Prostate gland (tissue), 2 donors: ENCODE results near the gene PARP14.

ENCODE experiments used
- POLR2A ChIP-seq: fragments of 450-650 bp; IDR thresholded peaks from one replicate; pipeline ENCODE4 v1.6.1; 2016; ENCODE audit warnings: antibody characterized with exemption, mild to moderate bottlenecking
- POLR2AphosphoS5 ChIP-seq: sonication (generic); formaldehyde crosslinking; IDR thresholded peaks from one replicate; pipeline ENCODE4 v1.6.1; 2017; ENCODE audit warnings: antibody characterized with exemption
- TF ChIP-seq, protein P1 (sequence below), 4 experiments: fragments of 200-600 bp in 2 of 4; fragments of 450-650 bp in 2 of 4; sonication (generic) in 2 of 4; IDR thresholded peaks; 1 replicate in 3 of 4; 2 replicates in 1 of 4; pipeline ENCODE4 v1.5.1; 2016 to 2019; ENCODE audit warnings: antibody characterized with exemption in 4 of 4, mild to moderate bottlenecking in 2 of 4, moderate library complexity in 2 of 4

DNA sequence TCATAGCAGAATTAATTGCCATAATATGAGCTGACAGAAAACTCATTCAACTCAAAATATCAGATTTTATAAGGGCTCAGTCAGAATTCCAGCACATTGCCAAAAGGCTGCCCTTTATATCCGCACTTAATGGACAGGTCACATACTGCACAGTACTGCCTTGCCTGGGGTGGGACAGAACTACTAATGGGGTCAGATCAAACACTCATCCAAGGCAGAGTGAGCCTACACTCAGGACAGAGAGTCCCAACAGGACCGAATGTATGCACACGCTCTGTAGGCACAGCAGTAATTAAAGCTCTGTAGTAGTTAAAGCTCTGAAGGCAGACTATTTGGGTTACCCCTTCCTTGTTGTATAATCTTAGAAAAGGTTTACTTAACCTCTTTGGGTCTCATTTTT, 85.8 kb downstream of the PARP14 start:
- TF ChIP-seq, protein P1, sequence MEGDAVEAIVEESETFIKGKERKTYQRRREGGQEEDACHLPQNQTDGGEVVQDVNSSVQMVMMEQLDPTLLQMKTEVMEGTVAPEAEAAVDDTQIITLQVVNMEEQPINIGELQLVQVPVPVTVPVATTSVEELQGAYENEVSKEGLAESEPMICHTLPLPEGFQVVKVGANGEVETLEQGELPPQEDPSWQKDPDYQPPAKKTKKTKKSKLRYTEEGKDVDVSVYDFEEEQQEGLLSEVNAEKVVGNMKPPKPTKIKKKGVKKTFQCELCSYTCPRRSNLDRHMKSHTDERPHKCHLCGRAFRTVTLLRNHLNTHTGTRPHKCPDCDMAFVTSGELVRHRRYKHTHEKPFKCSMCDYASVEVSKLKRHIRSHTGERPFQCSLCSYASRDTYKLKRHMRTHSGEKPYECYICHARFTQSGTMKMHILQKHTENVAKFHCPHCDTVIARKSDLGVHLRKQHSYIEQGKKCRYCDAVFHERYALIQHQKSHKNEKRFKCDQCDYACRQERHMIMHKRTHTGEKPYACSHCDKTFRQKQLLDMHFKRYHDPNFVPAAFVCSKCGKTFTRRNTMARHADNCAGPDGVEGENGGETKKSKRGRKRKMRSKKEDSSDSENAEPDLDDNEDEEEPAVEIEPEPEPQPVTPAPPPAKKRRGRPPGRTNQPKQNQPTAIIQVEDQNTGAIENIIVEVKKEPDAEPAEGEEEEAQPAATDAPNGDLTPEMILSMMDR (IDR thresholded peaks at IDR 0.05) = no peak
- TF ChIP-seq POLR2A (no peak), POLR2AphosphoS5 (no peak)
